Measurements from ENCODE around the gene NDUFB8. TPM values are rescaled to one million over a fixed set of nuclear protein-coding genes. Genes with fewer than 3 reads are reported as not detected.

NDUFB8 gene
- total RNA-seq, 1 donor from 2014 or later: 278 TPM

DNA sequence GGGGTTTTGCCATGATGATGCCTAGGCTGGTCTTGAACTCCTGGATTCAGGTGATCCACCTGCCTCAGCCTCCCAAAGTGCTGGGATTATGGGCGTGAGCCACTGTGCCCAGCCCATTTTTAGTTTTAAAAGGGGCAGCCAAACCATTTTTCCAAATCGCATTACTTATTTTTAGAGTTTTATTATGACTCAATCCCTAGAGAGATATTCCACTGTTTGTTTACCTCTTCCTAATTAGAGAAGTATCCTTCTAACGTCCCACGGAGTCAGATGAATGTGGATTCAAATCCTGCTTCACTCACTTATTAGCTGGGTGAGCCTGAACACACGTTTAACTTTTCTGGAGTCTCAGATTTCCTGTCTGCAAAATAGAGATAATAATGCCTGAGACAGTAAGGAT lies 51.7 kb downstream of the NDUFB8 start:
- intact Hi-C loops (cut with micrococcal nuclease): no loop called here
- Mint-ChIP-seq H3K27me3 (ENCODE audit: low read depth) (peaks cover 9% of the 10 kb centered on the region), H3K27ac (no peak overlapping the region), H3K36me3 (ENCODE audit: low read depth) (no peaks in the 10 kb centered on the region), H3K9me3 (no peaks in the 10 kb centered on the region), H3K4me3 (ENCODE audit: low read depth) (no peak overlapping the region), H3K4me1 (ENCODE audit: low read depth) (peaks cover 12% of the 10 kb centered on the region)
- no peak for DNase-seq (ENCODE audit: low spot score)

Other genes starting within 250 kb of the NDUFB8 start
- gene BLOC1S2, start 243.2 kb downstream of the NDUFB8 start, total RNA-seq: 49.1 and 56.3 TPM in 2 replicates
- gene PKD2L1, start 199.6 kb downstream of the NDUFB8 start, total RNA-seq: not detected in 2 replicates
- gene SCD, start 182.6 kb downstream of the NDUFB8 start, total RNA-seq: 273 and 278 TPM in 2 replicates
- gene WNT8B, start 66.9 kb downstream of the NDUFB8 start, total RNA-seq: 0.14 and 0.21 TPM in 2 replicates
- gene SEC31B, start 10.0 kb downstream of the NDUFB8 start, total RNA-seq: 57.4 and 60.6 TPM in 2 replicates
- 46.7 and 47.9 TPM in 2 replicates for gene HIF1AN, start 6.1 kb upstream of the NDUFB8 start, total RNA-seq
- gene PAX2, start 215.7 kb upstream of the NDUFB8 start, total RNA-seq: 0.18 and 0.30 TPM in 2 replicates